PFSK-1 (cell line): ENCODE data around the gene GNAI1.

Experiments used
- FOXP2 ChIP-seq: optimal IDR thresholded peaks from 2 replicates; pipeline ENCODE3; 2011; ENCODE audit warnings: borderline replicate concordance, control low read depth, inconsistent platforms; ENCODE audit not compliant: insufficient read depth; ENCODE audit errors: extremely low read length, extremely low read depth
- POLR2AphosphoS5 ChIP-seq: IDR thresholded peaks from 2 replicates; pipeline ENCODE4 v1.6.1; 2012; ENCODE audit warnings: low read depth, mild to moderate bottlenecking, control low read depth, low read length, moderate library complexity
- SIN3A ChIP-seq: IDR thresholded peaks from 2 replicates; pipeline ENCODE4 v1.6.1; 2012; ENCODE audit warnings: mild to moderate bottlenecking, low read length, moderate library complexity, borderline replicate concordance; ENCODE audit not compliant: insufficient read depth
- TAF1 ChIP-seq: IDR thresholded peaks from 2 replicates; pipeline ENCODE4 v1.6.1; 2012; ENCODE audit warnings: low read length, control low read depth, borderline replicate concordance; ENCODE audit not compliant: insufficient read depth
- TF ChIP-seq, protein P1 (sequence below), 2 experiments: IDR thresholded peaks; 2 replicates each; pipeline versions ENCODE4 v1.6.1 to v1.8.0; 2011 to 2012; ENCODE audit warnings: low read depth in 2 of 2, low read length in 2 of 2, control low read depth in 1 of 2, inconsistent platforms in 1 of 2, mild to moderate bottlenecking in 1 of 2, moderate library complexity in 1 of 2; ENCODE audit not compliant: insufficient read depth in 1 of 2

GNAI1 gene

DNA sequence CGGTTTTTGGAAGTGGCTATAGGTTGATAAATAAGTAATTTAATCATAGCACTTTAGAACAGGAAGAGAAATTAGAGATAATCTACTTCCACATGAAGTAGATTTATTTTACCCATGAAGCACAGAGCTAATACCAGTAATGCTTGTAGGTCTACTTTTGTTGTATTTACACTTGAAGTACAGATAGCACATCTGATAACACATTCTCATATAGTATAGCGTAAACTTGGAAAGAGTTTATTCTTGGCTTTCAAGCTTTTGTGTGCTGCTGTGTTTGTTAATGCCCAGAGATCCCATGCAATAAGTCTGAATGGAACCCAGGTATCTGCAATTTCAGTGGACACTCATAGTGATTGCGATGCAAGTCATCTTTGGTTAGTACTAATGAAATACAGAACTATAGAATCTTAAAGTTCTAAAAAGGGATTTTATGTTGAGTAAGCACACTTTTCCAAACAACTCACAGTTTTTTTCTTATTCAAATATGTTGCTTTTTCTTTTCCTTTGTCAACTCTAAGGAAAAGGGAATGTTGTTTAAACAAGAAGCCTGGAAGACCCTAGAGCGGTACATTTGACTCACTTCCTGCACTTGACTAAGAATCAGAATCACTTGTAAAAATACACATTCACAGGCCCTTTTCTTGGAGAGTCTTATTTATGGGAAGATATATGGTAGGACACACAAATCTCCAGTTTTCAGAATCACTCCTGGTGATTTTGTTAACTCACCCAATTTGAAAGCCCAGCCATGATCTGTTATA, 105.8 kb downstream of the GNAI1 start:
- no peak for TF ChIP-seq POLR2AphosphoS5
- no peak for TF ChIP-seq SIN3A
- TF ChIP-seq FOXP2, result no peak

DNA sequence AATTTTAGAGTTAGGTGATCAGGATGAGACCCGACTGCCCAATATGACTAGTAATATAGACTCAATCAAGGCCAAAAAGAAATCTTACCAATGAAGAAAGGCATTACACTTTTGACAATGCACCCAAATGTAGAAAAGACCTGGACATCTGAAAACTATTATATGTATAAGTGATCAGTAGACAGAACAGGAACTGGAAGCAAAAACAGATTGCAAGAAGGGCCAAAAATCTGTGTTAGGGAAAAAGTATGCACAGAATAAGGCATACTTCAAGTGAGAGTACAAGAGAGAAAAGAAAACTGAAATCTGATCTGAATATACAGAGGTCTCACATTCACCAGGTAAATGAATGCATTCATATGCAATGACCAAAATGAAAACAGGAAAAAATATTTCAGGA, 107.0 kb downstream of the GNAI1 start:
- TF ChIP-seq POLR2AphosphoS5 (no peak), FOXP2 (no peak), TAF1 (no peak), SIN3A (no peak)
- TF ChIP-seq, protein P1, sequence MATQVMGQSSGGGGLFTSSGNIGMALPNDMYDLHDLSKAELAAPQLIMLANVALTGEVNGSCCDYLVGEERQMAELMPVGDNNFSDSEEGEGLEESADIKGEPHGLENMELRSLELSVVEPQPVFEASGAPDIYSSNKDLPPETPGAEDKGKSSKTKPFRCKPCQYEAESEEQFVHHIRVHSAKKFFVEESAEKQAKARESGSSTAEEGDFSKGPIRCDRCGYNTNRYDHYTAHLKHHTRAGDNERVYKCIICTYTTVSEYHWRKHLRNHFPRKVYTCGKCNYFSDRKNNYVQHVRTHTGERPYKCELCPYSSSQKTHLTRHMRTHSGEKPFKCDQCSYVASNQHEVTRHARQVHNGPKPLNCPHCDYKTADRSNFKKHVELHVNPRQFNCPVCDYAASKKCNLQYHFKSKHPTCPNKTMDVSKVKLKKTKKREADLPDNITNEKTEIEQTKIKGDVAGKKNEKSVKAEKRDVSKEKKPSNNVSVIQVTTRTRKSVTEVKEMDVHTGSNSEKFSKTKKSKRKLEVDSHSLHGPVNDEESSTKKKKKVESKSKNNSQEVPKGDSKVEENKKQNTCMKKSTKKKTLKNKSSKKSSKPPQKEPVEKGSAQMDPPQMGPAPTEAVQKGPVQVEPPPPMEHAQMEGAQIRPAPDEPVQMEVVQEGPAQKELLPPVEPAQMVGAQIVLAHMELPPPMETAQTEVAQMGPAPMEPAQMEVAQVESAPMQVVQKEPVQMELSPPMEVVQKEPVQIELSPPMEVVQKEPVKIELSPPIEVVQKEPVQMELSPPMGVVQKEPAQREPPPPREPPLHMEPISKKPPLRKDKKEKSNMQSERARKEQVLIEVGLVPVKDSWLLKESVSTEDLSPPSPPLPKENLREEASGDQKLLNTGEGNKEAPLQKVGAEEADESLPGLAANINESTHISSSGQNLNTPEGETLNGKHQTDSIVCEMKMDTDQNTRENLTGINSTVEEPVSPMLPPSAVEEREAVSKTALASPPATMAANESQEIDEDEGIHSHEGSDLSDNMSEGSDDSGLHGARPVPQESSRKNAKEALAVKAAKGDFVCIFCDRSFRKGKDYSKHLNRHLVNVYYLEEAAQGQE (IDR thresholded peaks at IDR 0.05; ENCODE audit: insufficient read depth in 1 of 2, low read depth in 2 of 2, low read length in 2 of 2), result no peak

DNA sequence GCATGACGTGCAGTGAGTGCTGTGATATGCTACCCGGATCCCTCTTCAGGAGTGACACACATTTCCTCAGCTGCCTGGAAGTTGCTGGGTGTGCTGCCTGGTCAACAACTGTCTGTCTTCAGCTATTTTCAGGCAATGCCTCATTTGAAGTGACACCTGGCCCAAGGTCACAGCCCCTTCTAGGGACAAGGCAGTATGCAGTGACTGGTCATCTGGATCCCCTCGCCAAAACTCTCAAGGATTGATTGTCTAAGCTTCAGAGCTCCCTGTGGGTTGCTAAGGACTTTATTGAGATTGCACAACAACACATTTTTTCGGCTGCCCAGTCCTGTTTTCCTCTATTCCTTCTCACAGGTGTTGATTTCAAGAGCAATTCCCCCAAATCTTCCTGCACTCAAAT, 108.8 kb downstream of the GNAI1 start:
- TF ChIP-seq, protein P1 (IDR thresholded peaks at IDR 0.05; ENCODE audit: insufficient read depth in 1 of 2, low read depth in 2 of 2, low read length in 2 of 2), result no peak
- TF ChIP-seq POLR2AphosphoS5 (no peak), SIN3A (no peak), TAF1 (no peak)

DNA sequence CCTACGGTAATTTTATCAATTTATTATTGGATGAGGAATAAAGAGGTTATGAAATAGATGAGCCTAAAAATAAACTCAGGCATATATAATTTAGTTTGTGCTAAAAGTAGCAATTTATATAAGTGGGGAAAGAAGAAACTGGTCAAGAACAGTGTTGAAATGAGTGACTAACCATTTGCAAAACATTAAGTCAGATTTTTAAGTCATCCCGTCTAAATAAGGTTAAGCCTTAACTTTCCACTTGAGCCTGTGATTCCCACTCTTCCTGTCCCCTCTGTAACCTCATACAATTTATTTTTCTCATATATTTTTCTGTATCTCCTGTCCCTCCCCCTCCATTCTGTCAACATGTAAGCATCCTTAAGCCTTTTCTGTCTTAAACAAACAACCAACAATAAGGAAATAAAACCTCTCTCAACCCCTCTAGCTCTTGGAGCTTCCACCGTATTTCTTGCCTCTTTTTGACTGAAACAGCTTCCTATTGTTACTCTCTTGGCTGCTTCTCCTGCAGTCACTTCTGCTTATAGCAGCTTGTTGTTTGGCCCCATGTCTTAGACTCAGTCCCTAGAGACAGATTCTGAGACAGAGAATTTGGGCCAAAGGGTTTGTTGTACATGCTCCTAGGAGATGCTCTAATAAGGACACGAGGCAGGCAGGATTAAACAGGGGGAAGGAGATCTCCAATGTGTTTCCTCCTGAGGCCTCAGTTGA, 109.7 kb downstream of the GNAI1 start:
- TF ChIP-seq, protein P1 (IDR thresholded peaks at IDR 0.05; ENCODE audit: insufficient read depth in 1 of 2, low read depth in 2 of 2, low read length in 2 of 2), result no peak
- TF ChIP-seq FOXP2, result no peak
- TF ChIP-seq POLR2AphosphoS5, result no peak
- no peak for TF ChIP-seq SIN3A
- TF ChIP-seq TAF1, result no peak

DNA sequence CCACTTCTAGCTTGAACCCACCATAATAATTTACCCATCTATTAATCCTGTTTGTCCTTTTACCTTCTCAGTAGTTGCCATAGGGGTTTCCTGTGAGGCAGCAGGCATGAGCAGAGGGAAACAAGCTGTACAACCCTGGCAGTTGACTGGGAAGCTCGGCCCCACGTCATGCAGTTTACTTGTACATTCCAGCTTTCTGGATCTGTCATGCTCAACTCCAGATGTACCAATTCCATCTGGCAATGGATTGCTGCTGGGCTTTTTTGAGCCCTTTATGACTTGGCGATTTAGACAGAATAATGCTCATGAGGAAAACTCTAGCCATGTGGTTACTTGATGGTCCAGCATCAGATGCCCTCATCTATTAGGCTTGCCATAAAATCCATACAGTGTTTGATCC, 112.5 kb downstream of the GNAI1 start:
- no peak for TF ChIP-seq SIN3A
- no peak for TF ChIP-seq TAF1
- TF ChIP-seq, protein P1 (IDR thresholded peaks at IDR 0.05; ENCODE audit: insufficient read depth in 1 of 2, low read depth in 2 of 2, low read length in 2 of 2), result no peak
- TF ChIP-seq FOXP2, result no peak
- TF ChIP-seq POLR2AphosphoS5, result no peak
